Mesenchymal stem cell (in vitro differentiated cells and primary cell): ENCODE data around the gene HOXB3.

Experiments
- DNase-seq: peaks from one replicate; pipeline ENCODE4 v3.0.0-alpha.2; 2013
- H2AFZ ChIP-seq: one replicate; pipeline ENCODE4 v1.6.1; 2013; ENCODE audit warnings: low read depth, mild to moderate bottlenecking, control low read depth, inconsistent platforms, low read length, moderate library complexity
- H2AK5ac ChIP-seq: 2 replicates; pipeline ENCODE4 v1.6.1; 2013; ENCODE audit warnings: low read length, moderate library complexity, mild to moderate bottlenecking, inconsistent platforms; ENCODE audit not compliant: severe bottlenecking
- H2BK120ac ChIP-seq: one replicate; pipeline ENCODE4 v1.6.1; 2013; ENCODE audit warnings: low read depth, mild to moderate bottlenecking, inconsistent platforms, low read length, moderate library complexity
- H2BK12ac ChIP-seq, 2 experiments: one replicate each; pipeline ENCODE4 v1.6.1; 2013; ENCODE audit warnings: inconsistent platforms in 2 of 2, low read length in 2 of 2, mild to moderate bottlenecking in 2 of 2, moderate library complexity in 2 of 2, control low read depth in 1 of 2
- H2BK15ac ChIP-seq: one replicate; pipeline ENCODE4 v1.6.1; 2013; ENCODE audit warnings: mild to moderate bottlenecking, low read depth, inconsistent platforms; ENCODE audit not compliant: poor library complexity, severe bottlenecking
- H2BK5ac ChIP-seq: 2 replicates; pipeline ENCODE4 v1.6.1; 2013; ENCODE audit warnings: low read depth, mild to moderate bottlenecking, low read length, control low read depth, inconsistent platforms; ENCODE audit not compliant: poor library complexity, severe bottlenecking
- H3K14ac ChIP-seq, 2 experiments: one replicate each; pipeline ENCODE4 v1.6.1; 2013; ENCODE audit warnings: inconsistent platforms in 2 of 2, low read length in 2 of 2, control low read depth in 1 of 2, mild to moderate bottlenecking in 1 of 2, moderate library complexity in 1 of 2
- H3K18ac ChIP-seq, 2 experiments: one replicate each; pipeline ENCODE4 v1.6.1; 2013; ENCODE audit warnings: inconsistent platforms in 2 of 2, low read length in 2 of 2, control low read depth in 1 of 2, low read depth in 1 of 2, mild to moderate bottlenecking in 1 of 2
- H3K23ac ChIP-seq, 2 experiments: one replicate each; pipeline ENCODE4 v1.6.1; 2013; ENCODE audit warnings: inconsistent platforms in 2 of 2, low read length in 2 of 2, mild to moderate bottlenecking in 2 of 2, moderate library complexity in 2 of 2, control low read depth in 1 of 2
- H3K27ac ChIP-seq: 2 replicates; pipeline ENCODE4 v1.5.1; 2013; ENCODE audit warnings: mild to moderate bottlenecking, moderate library complexity, low read length, control low read depth, inconsistent platforms; ENCODE audit not compliant: poor library complexity, severe bottlenecking
- H3K27me3 ChIP-seq, 2 experiments: 2 replicates each; pipeline versions ENCODE4 v1.6.1 to v1.7.0; 2013; ENCODE audit warnings: low read length in 2 of 2, mild to moderate bottlenecking in 2 of 2, moderate library complexity in 2 of 2, control low read depth in 1 of 2, inconsistent platforms in 1 of 2; ENCODE audit not compliant: control insufficient read depth in 1 of 2, insufficient read depth in 1 of 2
- H3K36me3 ChIP-seq, 2 experiments: 2 replicates each; pipeline versions ENCODE4 v1.6.1 to v1.7.0; 2013; ENCODE audit warnings: low read length in 2 of 2, control low read depth in 1 of 2, inconsistent platforms in 1 of 2, low read depth in 1 of 2, mild to moderate bottlenecking in 1 of 2; ENCODE audit not compliant: insufficient read depth in 2 of 2, control insufficient read depth in 1 of 2
- H3K4ac ChIP-seq, 2 experiments: one replicate each; pipeline ENCODE4 v1.6.1; 2013; ENCODE audit warnings: inconsistent platforms in 2 of 2, low read length in 2 of 2, mild to moderate bottlenecking in 2 of 2, moderate library complexity in 2 of 2, control low read depth in 1 of 2, low read depth in 1 of 2
- H3K4me1 ChIP-seq: 2 replicates; pipeline ENCODE4 v1.6.1; 2013; ENCODE audit warnings: low read depth, low read length, control low read depth; ENCODE audit not compliant: control insufficient read depth, insufficient read depth
- H3K4me2 ChIP-seq: 2 replicates; pipeline ENCODE4 v1.6.1; 2013; ENCODE audit warnings: low read length, mild to moderate bottlenecking, inconsistent platforms; ENCODE audit not compliant: poor library complexity, severe bottlenecking
- H3K4me3 ChIP-seq, 2 experiments: 2 replicates each; pipeline versions ENCODE4 v1.5.1 to v1.7.0; 2013; ENCODE audit warnings: low read length in 2 of 2, mild to moderate bottlenecking in 2 of 2, control low read depth in 1 of 2, low read depth in 1 of 2; ENCODE audit not compliant: insufficient read depth in 1 of 2
- H3K79me1 ChIP-seq: replicated peaks from 2 replicates; pipeline ENCODE4 v1.6.1; 2013; ENCODE audit warnings: mild to moderate bottlenecking, control low read depth, low read length, inconsistent platforms; ENCODE audit not compliant: poor library complexity, severe bottlenecking
- H3K9ac ChIP-seq: 2 replicates; pipeline ENCODE4 v1.7.0; 2013; ENCODE audit warnings: mild to moderate bottlenecking, low read length, moderate library complexity
- H3K9me3 ChIP-seq: 2 replicates; pipeline ENCODE4 v1.7.0; 2013; ENCODE audit warnings: mild to moderate bottlenecking, low read length; ENCODE audit not compliant: control insufficient read depth
- H4K8ac ChIP-seq: one replicate; pipeline ENCODE4 v1.6.1; 2013; ENCODE audit warnings: inconsistent platforms, mild to moderate bottlenecking, low read length, moderate library complexity
- H4K91ac ChIP-seq: one replicate; pipeline ENCODE4 v1.6.1; 2013; ENCODE audit warnings: mild to moderate bottlenecking, low read length, inconsistent platforms
- WGBS: methylation state at CpG from one replicate; pipeline ENCODE4 v1.1.7; 2013; ENCODE audit warnings: mixed read lengths; 5-methylcytosine and 5-hydroxymethylcytosine counted together

The HOXB3 gene

DNA sequence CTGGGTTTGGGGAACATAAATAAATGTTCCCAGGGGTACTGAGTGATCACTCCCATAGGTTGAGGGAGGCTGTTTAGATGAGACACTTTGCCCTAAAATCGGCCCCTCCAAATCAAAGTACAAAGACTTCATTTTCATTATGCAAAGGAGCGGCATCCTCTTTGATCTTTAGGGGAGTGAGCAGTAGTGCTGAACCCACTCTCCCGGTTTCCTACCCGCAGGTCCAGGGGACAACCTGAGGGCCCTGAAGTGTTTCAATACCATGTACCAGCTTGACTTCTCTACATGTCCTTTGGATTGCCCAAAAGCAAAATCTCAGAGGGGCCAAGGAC lies 11.1 kb upstream of the HOXB3 start:
- peaks cover 3 to 4% of the 10 kb centered on the region in 2 experiments for H3K36me3 ChIP-seq
- no peaks in the 10 kb centered on the region for H3K79me1 ChIP-seq
- no peak overlapping the region for H2BK12ac ChIP-seq
- peak overlapping the region; percentile 68 for H3K27ac ChIP-seq
- no peak overlapping the region for H4K91ac ChIP-seq
- H3K4me2 ChIP-seq, result peak overlapping the region; percentile 91
- H4K8ac ChIP-seq, result no peak overlapping the region
- peak overlapping the region; percentile 61 to 92 for H3K4me3 ChIP-seq
- no peak overlapping the region for H2BK15ac ChIP-seq
- 0% methylated on average over 3 of the region's 4 CpGs for WGBS
- peak overlapping the region in 1 of 2 experiments; percentile 14 for H3K23ac ChIP-seq
- H2AK5ac ChIP-seq, result peak overlapping the region; percentile 68
- H3K14ac ChIP-seq, result no peak overlapping the region
- no peak overlapping the region for H2BK5ac ChIP-seq
- H3K9ac ChIP-seq, result peak overlapping the region; percentile 96
- DNase-seq, result no peak
- no peak overlapping the region for H2AFZ ChIP-seq
- peaks cover 30% of the 10 kb centered on the region for H3K4me1 ChIP-seq
- H3K27me3 ChIP-seq, result no peaks in the 10 kb centered on the region
- H2BK120ac ChIP-seq, result peak overlapping the region; percentile 84
- no peaks in the 10 kb centered on the region for H3K9me3 ChIP-seq
- peak overlapping the region; percentile 71 to 78 for H3K18ac ChIP-seq
- peak overlapping the region in 1 of 2 experiments; percentile 72 for H3K4ac ChIP-seq

DNA sequence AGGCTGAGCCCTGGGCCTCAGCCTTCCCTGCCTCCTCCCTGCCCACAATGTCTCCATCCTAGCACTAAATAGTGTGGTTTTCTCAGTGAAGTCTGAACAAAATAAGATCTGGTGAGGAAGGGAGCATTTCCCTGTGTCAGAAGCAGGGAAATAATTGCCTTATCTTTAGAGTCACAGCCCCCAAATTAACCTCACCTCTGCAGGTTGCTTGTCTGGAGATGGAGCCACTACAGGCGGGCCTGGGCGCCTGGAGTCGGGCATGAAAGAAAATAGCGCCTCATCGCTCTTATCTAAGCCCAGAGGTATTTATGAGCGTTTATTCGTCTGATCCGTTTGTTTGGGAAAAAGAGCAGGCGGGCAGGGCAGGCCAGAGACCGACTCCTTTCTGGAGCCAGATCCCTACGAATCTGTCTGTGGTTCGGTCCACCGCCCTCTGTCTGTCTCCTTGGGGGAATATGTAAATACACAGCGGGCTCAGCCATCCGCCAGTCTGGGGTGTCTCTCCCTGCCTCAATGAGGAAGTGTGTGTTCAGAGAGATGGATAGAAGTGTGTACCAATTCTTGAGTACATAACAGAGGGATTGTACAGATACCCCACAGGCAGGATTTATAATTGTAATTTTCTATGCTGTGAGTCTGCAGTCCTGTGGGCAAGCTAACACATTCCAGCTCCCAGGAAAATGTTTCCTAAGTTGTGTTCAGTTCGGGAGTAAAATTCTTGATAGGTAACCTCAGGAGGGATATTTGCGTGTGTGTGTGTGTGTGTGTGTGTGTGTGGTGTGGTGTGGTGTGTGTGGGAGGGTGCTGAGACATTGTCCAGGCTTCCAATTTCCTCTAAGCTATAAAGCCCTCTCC lies 10.4 kb upstream of the HOXB3 start:
- H2AFZ ChIP-seq, result no peak overlapping the region
- H3K23ac ChIP-seq, result peak overlapping the region in 1 of 2 experiments; percentile 84
- no peak overlapping the region for H2BK15ac ChIP-seq
- peak overlapping the region; percentile 52 to 71 for H3K18ac ChIP-seq
- H3K9ac ChIP-seq, result peak overlapping the region; percentile 96
- no peak overlapping the region for H4K8ac ChIP-seq
- H3K9me3 ChIP-seq, result no peaks in the 10 kb centered on the region
- no peak overlapping the region for H2BK12ac ChIP-seq
- H2BK5ac ChIP-seq, result no peak overlapping the region
- peak overlapping the region; percentile 13 for H3K27ac ChIP-seq
- peak overlapping the region in 1 of 2 experiments; percentile 71 for H3K4ac ChIP-seq
- H3K4me3 ChIP-seq, result peak overlapping the region in 1 of 2 experiments; percentile 92
- H2AK5ac ChIP-seq, result peak overlapping the region; percentile 68
- H3K79me1 ChIP-seq, result no peaks in the 10 kb centered on the region
- H3K14ac ChIP-seq, result peak overlapping the region in 1 of 2 experiments; percentile 74
- H2BK120ac ChIP-seq, result peak overlapping the region; percentile 84
- H4K91ac ChIP-seq, result no peak overlapping the region
- H3K36me3 ChIP-seq, result peaks cover 8 to 11% of the 10 kb centered on the region in 2 experiments
- peaks cover 33% of the 10 kb centered on the region for H3K4me1 ChIP-seq
- DNase-seq, result peak; percentile 82
- H3K27me3 ChIP-seq, result no peaks in the 10 kb centered on the region
- H3K4me2 ChIP-seq, result peak overlapping the region; percentile 91
- under 1% methylated on average over 17 of the region's 17 CpGs for WGBS

- Histone ChIP-seq H3K4me3 (no peak overlapping the region), H2AK5ac (peak overlapping the region; percentile 29), H3K79me1 (no peaks in the 10 kb centered on the region), H3K4me2 (no peak overlapping the region), H2BK12ac (peak overlapping the region; percentile 6 to 79), H3K36me3 (peaks cover 18 to 22% of the 10 kb centered on the region in 2 experiments), H2AFZ (no peak overlapping the region), H3K4me1 (peaks cover 42% of the 10 kb centered on the region), H3K4ac (peak overlapping the region in 1 of 2 experiments; percentile 77), H2BK120ac (no peak overlapping the region), H3K23ac (peak overlapping the region; percentile 67 to 84), H3K9ac (peak overlapping the region; percentile 91), H2BK5ac (no peak overlapping the region), H4K91ac (no peak overlapping the region), H3K27ac (no peak overlapping the region), H3K18ac (peak overlapping the region; percentile 38 to 89), H3K9me3 (no peaks in the 10 kb centered on the region), H4K8ac (no peak overlapping the region), H2BK15ac (no peak overlapping the region), H3K14ac (peak overlapping the region in 1 of 2 experiments; percentile 73), H3K27me3 (no peaks in the 10 kb centered on the region)
- no peak for DNase-seq
- WGBS, result 8% methylated on average over 5 of the region's 5 CpGs
These were observed 9.3 kb upstream of the HOXB3 start for GRCh38 chr17:48599354-48599753.

DNA sequence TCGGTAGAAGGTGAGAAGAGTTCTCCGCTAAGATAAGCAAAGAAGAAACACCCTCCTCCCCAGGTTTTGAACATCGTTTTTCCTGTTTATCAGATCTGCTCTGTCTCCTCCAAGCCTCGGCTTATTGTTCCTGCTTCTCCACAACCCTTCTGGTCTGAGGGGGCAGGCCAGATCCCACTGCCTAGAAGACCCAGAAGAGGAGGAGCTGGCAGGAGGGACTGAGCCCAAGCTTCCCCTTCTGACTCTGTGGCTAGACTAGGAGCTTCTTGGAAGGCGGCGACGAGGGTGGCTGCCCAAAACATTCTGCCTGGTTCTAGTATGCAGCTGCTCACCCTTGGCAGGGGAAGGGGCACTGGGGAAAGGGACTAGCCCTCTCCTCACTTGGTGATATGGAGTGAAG lies 8.7 kb upstream of the HOXB3 start:
- Histone ChIP-seq H3K79me1 (no peaks in the 10 kb centered on the region), H3K27ac (peak overlapping the region; percentile 60), H2AFZ (no peak overlapping the region), H2BK15ac (no peak overlapping the region), H2BK5ac (no peak overlapping the region), H3K4me2 (peak overlapping the region; percentile 73), H3K14ac (peak overlapping the region in 1 of 2 experiments; percentile 90), H3K23ac (peak overlapping the region in 1 of 2 experiments; percentile 9), H2BK12ac (peak overlapping the region in 1 of 2 experiments; percentile 11), H4K91ac (peak overlapping the region; percentile 47), H3K4ac (peak overlapping the region; percentile 36 to 83), H3K9me3 (no peaks in the 10 kb centered on the region), H4K8ac (no peak overlapping the region), H3K36me3 (peaks cover 19 to 24% of the 10 kb centered on the region in 2 experiments), H3K4me1 (peaks cover 43% of the 10 kb centered on the region), H3K9ac (peak overlapping the region; percentile 91), H2BK120ac (no peak overlapping the region), H3K4me3 (peak overlapping the region in 1 of 2 experiments; percentile 87), H3K18ac (peak overlapping the region; percentile 30 to 37), H2AK5ac (no peak overlapping the region), H3K27me3 (no peaks in the 10 kb centered on the region)
- DNase-seq, result no peak
- 0% methylated on average over 6 of the region's 7 CpGs for WGBS
